HCT116 (cell line): Measurements from ENCODE around the gene LSS. TPM values are rescaled to one million over a fixed set of nuclear protein-coding genes. Genes with fewer than 3 reads are reported as not detected.

ENCODE experiments used
- ATAC-seq: fragments of 200-7000 bp; cut with Tn5 transposase; 2 replicates; pipeline ENCODE4 v1.9.1; 2020; ENCODE audit warnings: mild to moderate bottlenecking, moderate library complexity
- BruUV-seq: library from RNA; stranded (reverse); fragments of 400-500 nt; replicated peaks from 2 replicates; lab custom pipeline; 2021; lab: Mats Ljungman, UMichigan
- CTCF ChIA-PET: fragments of 300-600 bp; sonication (Branson Sonifier 250); formaldehyde crosslinking; loops from one replicate; lab custom pipeline; 2021; ENCODE audit warnings: antibody characterized with exemption; lab: Charles Lee
- POLR2A ChIA-PET: fragments of 300-600, 350-600 bp; sonication (Branson Sonifier 250); formaldehyde crosslinking; loops from one replicate; lab custom pipeline; 2021; ENCODE audit warnings: antibody characterized with exemption; lab: Charles Lee
- RAD21 ChIA-PET, 2 experiments: fragments of 300-600 bp; sonication (Branson Sonifier 250); formaldehyde crosslinking; loops; one replicate each; lab custom pipeline; 2023; ENCODE audit warnings: low total read pairs in 2 of 2; ENCODE audit not compliant: uncharacterized antibody in 2 of 2, unreplicated experiment in 2 of 2, low non-redundant PET in 1 of 2; lab: Charles Lee
- DNase-seq: peaks from one replicate; pipeline ENCODE4 v3.0.0-alpha.2; 2010; ENCODE audit warnings: low read depth, low spot score
- H2AFZ ChIP-seq: fragments of 200-600 bp; shearing (Covaris generic), sonication (generic); 2 replicates; pipeline ENCODE4 v1.6.1; 2017; ENCODE audit warnings: low read depth, mixed run types, mixed read lengths, antibody characterized with exemption, low read length; ENCODE audit not compliant: poor library complexity, severe bottlenecking
- H3K27ac ChIP-seq: 2 replicates; pipeline ENCODE4 v1.5.1; 2012; ENCODE audit warnings: low read depth, low read length
- H3K27me3 ChIP-seq: fragments of 200-600 bp; sonication (generic); 2 replicates; pipeline ENCODE4 v1.6.1; 2016; ENCODE audit warnings: mixed run types, low read length, mixed read lengths; ENCODE audit not compliant: insufficient read depth
- H3K36me3 ChIP-seq, 2 experiments: fragments of 200-500 bp in 1 of 2; fragments of 200-600 bp in 1 of 2; sonication (Bioruptor generic) in 1 of 2; sonication (generic) in 1 of 2; 2 replicates each; pipeline versions ENCODE4 v1.5.1 to v1.6.1; 2014 to 2016; ENCODE audit warnings: low read length in 2 of 2, inconsistent platforms in 1 of 2, mixed read lengths in 1 of 2, mixed run types in 1 of 2; ENCODE audit not compliant: insufficient read depth in 2 of 2, control insufficient read depth in 1 of 2
- H3K4me1 ChIP-seq, 2 experiments: fragments of 200-600 bp in 1 of 2; sonication (generic) in 1 of 2; 2 replicates each; pipeline versions ENCODE4 v1.5.1 to v1.6.1; 2012 to 2017; ENCODE audit warnings: low read length in 2 of 2, inconsistent platforms in 1 of 2, mild to moderate bottlenecking in 1 of 2, mixed read lengths in 1 of 2, mixed run types in 1 of 2, moderate library complexity in 1 of 2; ENCODE audit not compliant: insufficient read depth in 2 of 2, control insufficient read depth in 1 of 2
- H3K4me2 ChIP-seq: fragments of 200-600 bp; sonication (generic); 2 replicates; pipeline ENCODE4 v1.6.1; 2017; ENCODE audit warnings: mixed run types, low read length, mixed read lengths
- H3K4me3 ChIP-seq, 2 experiments: fragments of 200-600 bp in 1 of 2; sonication (generic) in 1 of 2; replicated peaks in 1 of 2; 2 replicates each; pipeline ENCODE4 v1.5.1; 2011 to 2016; ENCODE audit warnings: low read length in 2 of 2, control low read depth in 1 of 2, low read depth in 1 of 2, mild to moderate bottlenecking in 1 of 2, mixed read lengths in 1 of 2, mixed run types in 1 of 2
- H3K79me2 ChIP-seq: fragments of 200-600 bp; sonication (generic); 2 replicates; pipeline ENCODE4 v1.6.1; 2017; ENCODE audit warnings: mild to moderate bottlenecking, mixed run types, low read length, moderate library complexity, mixed read lengths; ENCODE audit not compliant: insufficient read depth
- H3K9ac ChIP-seq: fragments of 200-600 bp; sonication (generic); 2 replicates; pipeline ENCODE4 v1.6.1; 2016; ENCODE audit warnings: low read length, mixed read lengths
- H3K9me2 ChIP-seq: fragments of 200-600 bp; sonication (generic), shearing (Covaris generic); 2 replicates; pipeline ENCODE4 v1.6.1; 2017; ENCODE audit warnings: mixed run types, mild to moderate bottlenecking, moderate library complexity; ENCODE audit not compliant: insufficient read depth
- H3K9me3 ChIP-seq, 2 experiments: fragments of 200-500 bp in 1 of 2; fragments of 200-600 bp in 1 of 2; sonication (Bioruptor generic) in 1 of 2; sonication (generic) in 1 of 2; 2 replicates each; pipeline ENCODE4 v1.6.1; 2014 to 2017; ENCODE audit warnings: low read length in 2 of 2, mixed read lengths in 2 of 2, inconsistent platforms in 1 of 2, low read depth in 1 of 2, mild to moderate bottlenecking in 1 of 2, mixed run types in 1 of 2, moderate library complexity in 1 of 2; ENCODE audit not compliant: control insufficient read depth in 1 of 2, insufficient read depth in 1 of 2
- H4K20me1 ChIP-seq: fragments of 200-600 bp; sonication (generic), shearing (Covaris generic); 2 replicates; pipeline ENCODE4 v1.6.1; 2017; ENCODE audit warnings: mixed run types, mild to moderate bottlenecking, moderate library complexity; ENCODE audit not compliant: insufficient read depth
- ATF3 ChIP-seq: IDR thresholded peaks from 2 replicates; pipeline ENCODE4 v1.6.1; 2012
- CBX3 ChIP-seq: IDR thresholded peaks from 2 replicates; pipeline ENCODE4 v1.6.1; 2012; ENCODE audit warnings: low read depth
- EGR1 ChIP-seq: IDR thresholded peaks from 2 replicates; pipeline ENCODE4 v1.6.1; 2012; ENCODE audit warnings: low read depth
- ELF1 ChIP-seq: IDR thresholded peaks from 2 replicates; pipeline ENCODE4 v1.6.1; 2012; ENCODE audit warnings: low read depth, borderline replicate concordance
- EZH2phosphoT487 ChIP-seq: fragments of 200-600 bp; IDR thresholded peaks from 2 replicates; pipeline ENCODE4 v1.6.1; 2018; ENCODE audit warnings: antibody characterized with exemption, borderline replicate concordance
- FOSL1 ChIP-seq: IDR thresholded peaks from 2 replicates; pipeline ENCODE4 v1.6.1; 2012; ENCODE audit warnings: low read depth
- POLR2A ChIP-seq: IDR thresholded peaks from 2 replicates; pipeline ENCODE4 v1.7.0; 2011; ENCODE audit warnings: borderline replicate concordance; ENCODE audit not compliant: insufficient read depth, insufficient read length; ENCODE audit errors: extremely low read depth
- POLR2AphosphoS5 ChIP-seq: IDR thresholded peaks from 2 replicates; pipeline ENCODE4 v1.6.1; 2011; ENCODE audit warnings: mild to moderate bottlenecking, low read depth, low read length, moderate library complexity
- REST ChIP-seq: IDR thresholded peaks from 2 replicates; pipeline ENCODE4 v1.6.1; 2012; ENCODE audit warnings: low read depth
- intact Hi-C: fragments of 100-400 bp; cut with micrococcal nuclease; formaldehyde crosslinking; loops from 2 replicates; pipeline ENCODE4 v1.10.0; 2022
- total RNA-seq: library from RNA; stranded (reverse); gene quantifications from one replicate; pipeline ENCODE4 v1.2.1, GENCODE V29; 2021; ENCODE audit not compliant: unreplicated experiment

Gene LSS
- total RNA-seq, 1 experiment from 2014 or later = 44.7 TPM

- ChIA-PET POLR2A (no interaction called here), RAD21 (no interaction called here), CTCF (no interaction called here)
- BruUV-seq = no TSS peak
- intact Hi-C loops = no loop called here
- Histone ChIP-seq H3K4me2 (no peak overlapping the region), H3K27me3 (no peaks in the 10 kb centered on the region), H3K4me3 (no peak overlapping the region), H2AFZ (no peak overlapping the region), H3K36me3 (no peaks in the 10 kb centered on the region), H4K20me1 (no peaks in the 10 kb centered on the region), H3K9me3 (no peaks in the 10 kb centered on the region), H3K27ac (no peak overlapping the region), H3K9me2 (no peaks in the 10 kb centered on the region), H3K9ac (no peak overlapping the region), H3K79me2 (no peaks in the 10 kb centered on the region), H3K4me1 (peaks cover 7 to 16% of the 10 kb centered on the region in 2 experiments; a peak in 3 of 4 replicates)
- DNase-seq (no peak), ATAC-seq (no peak)
- TF ChIP-seq EZH2phosphoT487 = no peak
- TF ChIP-seq ELF1 = no peak
- no peak for TF ChIP-seq ATF3
- no peak for TF ChIP-seq CBX3
- no peak for TF ChIP-seq POLR2A
- TF ChIP-seq REST = no peak
- no peak for TF ChIP-seq FOSL1
- no peak for TF ChIP-seq EGR1
- TF ChIP-seq POLR2AphosphoS5 = no peak
Observed at GRCh38 chr21:46151261-46151988, 77.1 kb downstream of the LSS start.
